Ovary (tissue), 9 donors: ENCODE data around the gene HES5. TPM values are rescaled to one million over a fixed set of nuclear protein-coding genes. Genes with fewer than 3 reads are reported as not detected.

Experiments used
- DNase-seq, 5 donors: peaks; one replicate each; pipeline ENCODE4 v3.0.0-alpha.2; 2019 to 2020
- H3K27ac ChIP-seq, 2 donors: fragments of 200-600 bp; one replicate each; pipeline versions ENCODE4 v1.5.1 to v1.8.0; 2019 to 2022
- H3K27me3 ChIP-seq: fragments of 200-600 bp; one replicate; pipeline ENCODE4 v1.8.0; 2022
- H3K36me3 ChIP-seq: fragments of 200-600 bp; sonication (generic); one replicate; pipeline ENCODE4 v1.5.1; 2019
- H3K4me1 ChIP-seq: one replicate; pipeline ENCODE4 v1.8.1; 2013; ENCODE audit warnings: mild to moderate bottlenecking, moderate library complexity; ENCODE audit not compliant: insufficient read depth
- H3K4me3 ChIP-seq: fragments of 200-600 bp; sonication (generic); one replicate; pipeline ENCODE4 v1.5.1; 2017
- H3K9me3 ChIP-seq, 2 donors: fragments of 200-600 bp in 1 of 2; sonication (generic) in 1 of 2; one replicate each; pipeline versions ENCODE4 v1.5.1 to v1.8.1; 2013 to 2019; ENCODE audit warnings: mild to moderate bottlenecking in 1 of 2, moderate library complexity in 1 of 2
- CTCF ChIP-seq, 3 donors: fragments of 450-650 bp in 2 of 3; fragments of 200-600 bp in 1 of 3; IDR thresholded peaks; one replicate each; pipeline versions ENCODE4 v1.5.1 to v1.8.0; 2016 to 2022; ENCODE audit warnings: antibody characterized with exemption in 3 of 3, mild to moderate bottlenecking in 1 of 3
- EP300 ChIP-seq: sonication (generic); formaldehyde crosslinking; IDR thresholded peaks from one replicate; pipeline ENCODE4 v1.6.1; 2017; ENCODE audit warnings: antibody characterized with exemption
- POLR2A ChIP-seq: fragments of 450-650 bp; IDR thresholded peaks from one replicate; pipeline ENCODE4 v1.6.1; 2017; ENCODE audit warnings: antibody characterized with exemption, mild to moderate bottlenecking, moderate library complexity
- WGBS, 3 donors: extraction: QIAGEN DNeasy Blood & Tissue Kit in 1 of 3; methylation state at CpG; one replicate each; pipeline versions ENCODE4 v1.1.5 to v1.1.7; 2013 to 2017; 5-methylcytosine and 5-hydroxymethylcytosine counted together
- intact Hi-C, 4 donors: fragments of 100-400 bp; cut with DNase I; formaldehyde crosslinking; loops; one replicate each; pipeline versions ENCODE4 v1.11.0 to v1.15.1; 2022 to 2023
- polyA plus RNA-seq, 2 donors: library from polyadenylated mRNA; stranded (reverse); fragments of 200-250 nt in 1 of 2; fragments of 350-450 nt in 1 of 2; fragmentation: Illumina TruSeq in 1 of 2; extraction: RNeasy Lipid Tissue Mini Kit (QIAGEN cat#74804) in 1 of 2; gene quantifications; one replicate each; pipeline ENCODE4 v1.2.3, GENCODE V29; 2013 to 2014
- total RNA-seq, 7 donors: library from RNA; depleted of rRNA in 2 of 7; stranded (reverse); fragments of >200 nt in 2 of 7; fragmentation: NEBNext Ultra II Directional in 3 of 7; extraction: Animal tissue kit (Norgen Biotek cat#: 25700) in 3 of 7; gene quantifications; one replicate each; pipeline versions ENCODE4 v1.1.0 to v1.2.4, GENCODE V29; 2016 to 2023
- donor health status: DM: no; HTN: no; CAD: no; lungs with moderate emphysema.
- donor health status: DM: no; HTN: no; CAD: no.
- donor health status: Bipolar disorder and iron deficiency.
- donor health status: DM: yes; HTN: yes; CAD: no.
- donor health status: DM: no; HTN: no; CAD: no.
- donor health status: DM: yes; HTN: yes; CAD: no.

Gene HES5
- total and polyA plus RNA-seq, 9 donors: 0.13 to 0.53 (median 0.31) TPM; not detected in 4

- H3K4me3 ChIP-seq: no peak overlapping the region
- WGBS, 3 donors: 77 to 91% (median 83%) methylated on average over 10 to 12 of the region's 12 CpGs
- no peak for DNase-seq
- H3K36me3 ChIP-seq: no peaks in the 10 kb centered on the region
- H3K27me3 ChIP-seq: no peaks in the 10 kb centered on the region
- no peaks in the 10 kb centered on the region for H3K9me3 ChIP-seq
- intact Hi-C loops: no loop called here
- no peaks in the 10 kb centered on the region for H3K4me1 ChIP-seq
- no peak for TF ChIP-seq CTCF (IDR thresholded peaks at IDR 0.05)
- no peak for TF ChIP-seq POLR2A
- no peak for TF ChIP-seq EP300
- no peak overlapping the region for H3K27ac ChIP-seq
Observed at GRCh38 chr1:2495026-2495425, 35.0 kb downstream of the HES5 start.

- Histone ChIP-seq H3K27me3 (no peaks in the 10 kb centered on the region), H3K4me1 (no peaks in the 10 kb centered on the region), H3K36me3 (no peaks in the 10 kb centered on the region), H3K9me3 (peaks cover 0 to 3% of the 10 kb centered on the region in 2 donors), H3K4me3 (no peak overlapping the region), H3K27ac (no peak overlapping the region)
- DNase-seq: no peak
- TF ChIP-seq CTCF (IDR thresholded peaks at IDR 0.05) (no peak), POLR2A (no peak), EP300 (no peak)
- WGBS, 3 donors: 45 to 64% (median 59%) methylated on average over 19 of the region's 19 CpGs
- intact Hi-C loops: no loop called here
Observed at GRCh38 chr1:2494323-2494693, 35.8 kb downstream of the HES5 start.

- Histone ChIP-seq H3K27me3 (no peaks in the 10 kb centered on the region), H3K36me3 (no peaks in the 10 kb centered on the region), H3K9me3 (peaks cover 0 to 3% of the 10 kb centered on the region in 2 donors), H3K4me1 (no peaks in the 10 kb centered on the region), H3K4me3 (no peak overlapping the region), H3K27ac (no peak overlapping the region)
- WGBS, 3 donors: 18 to 21% (median 20%) methylated on average over 24 of the region's 24 CpGs
- DNase-seq: no peak
- intact Hi-C loops: no loop called here
- TF ChIP-seq POLR2A: no peak
- TF ChIP-seq CTCF (IDR thresholded peaks at IDR 0.05): no peak
- no peak for TF ChIP-seq EP300
Observed at GRCh38 chr1:2493691-2494322, 36.3 kb downstream of the HES5 start.

- intact Hi-C loops: no loop called here
Observed at GRCh38 chr1:2493218-2493617, 36.8 kb downstream of the HES5 start.

More at GRCh38 chr1:2493218-2493617, 36.8 kb downstream of the HES5 start:
- DNase-seq: no peak
- TF ChIP-seq EP300 (no peak), CTCF (IDR thresholded peaks at IDR 0.05) (no peak), POLR2A (no peak)
- no peak overlapping the region for H3K27ac ChIP-seq
- no peak overlapping the region for H3K4me3 ChIP-seq
- no peaks in the 10 kb centered on the region for H3K27me3 ChIP-seq
- WGBS, 3 donors: 15 to 27% (median 22%) methylated on average over 19 of the region's 19 CpGs
- H3K9me3 ChIP-seq: peaks cover 0 to 3% of the 10 kb centered on the region in 2 donors
- no peaks in the 10 kb centered on the region for H3K4me1 ChIP-seq
- H3K36me3 ChIP-seq: no peaks in the 10 kb centered on the region
